Loucy (cell line): ENCODE data around the gene PLK2.

Experiments
- H2AFZ ChIP-seq: fragments of 200-600 bp; sonication (generic); 2 replicates; pipeline ENCODE4 v1.6.0; 2016; ENCODE audit warnings: antibody characterized with exemption, mild to moderate bottlenecking, low read length, moderate library complexity
- H3F3A ChIP-seq: fragments of 200-600 bp; 2 replicates; pipeline ENCODE4 v1.6.0; 2016; ENCODE audit warnings: antibody characterized with exemption, low read depth, mild to moderate bottlenecking
- H3K27me3 ChIP-seq: fragments of 200-600 bp; sonication (generic); 2 replicates; pipeline ENCODE4 v1.6.1; 2014; ENCODE audit warnings: low read length, mild to moderate bottlenecking; ENCODE audit not compliant: insufficient read depth, poor library complexity, severe bottlenecking
- H3K36me3 ChIP-seq: fragments of 200-600 bp; sonication (generic); 2 replicates; pipeline ENCODE4 v1.6.1; 2016; ENCODE audit warnings: low read length; ENCODE audit not compliant: insufficient read depth
- H3K4me1 ChIP-seq: fragments of 200-600 bp; sonication (generic); 2 replicates; pipeline ENCODE4 v1.5.1; 2014; ENCODE audit warnings: low read length, mild to moderate bottlenecking; ENCODE audit not compliant: insufficient read depth, poor library complexity, severe bottlenecking
- H3K4me2 ChIP-seq: fragments of 200-600 bp; sonication (generic); 2 replicates; pipeline ENCODE4 v1.6.0; 2014; ENCODE audit warnings: antibody characterized with exemption, low read length, low read depth, mild to moderate bottlenecking; ENCODE audit not compliant: poor library complexity, severe bottlenecking
- H3K4me3 ChIP-seq: fragments of 200-600 bp; sonication (generic); 2 replicates; pipeline ENCODE4 v1.5.1; 2014; ENCODE audit warnings: low read length, mild to moderate bottlenecking, mixed read lengths; ENCODE audit not compliant: poor library complexity, severe bottlenecking
- H3K79me2 ChIP-seq: fragments of 200-600 bp; sonication (generic); 2 replicates; pipeline ENCODE4 v1.6.1; 2014; ENCODE audit warnings: low read length; ENCODE audit not compliant: insufficient read depth
- H3K9ac ChIP-seq: fragments of 200-600 bp; sonication (generic); 2 replicates; pipeline ENCODE4 v1.6.0; 2014; ENCODE audit warnings: mild to moderate bottlenecking, low read depth, low read length, moderate library complexity; ENCODE audit not compliant: poor library complexity, severe bottlenecking
- H3K9me2 ChIP-seq: fragments of 200-600 bp; sonication (generic); replicated peaks from 2 replicates; pipeline ENCODE4 v1.6.1; 2016; ENCODE audit warnings: low read depth, low read length, mixed read lengths
- H3K9me3 ChIP-seq: fragments of 200-600 bp; sonication (generic); 2 replicates; pipeline ENCODE4 v1.6.1; 2014; ENCODE audit warnings: mild to moderate bottlenecking, antibody characterized with exemption, low read length, low read depth; ENCODE audit not compliant: insufficient read depth
- H4K20me1 ChIP-seq: fragments of 200-600 bp; sonication (generic); 2 replicates; pipeline ENCODE4 v1.6.0; 2014; ENCODE audit warnings: antibody characterized with exemption, low read length, mild to moderate bottlenecking; ENCODE audit not compliant: insufficient read depth, poor library complexity, severe bottlenecking
- CTCF ChIP-seq: fragments of 200-600 bp; sonication (generic); conservative IDR thresholded peaks from 2 replicates; pipeline ENCODE4 v1.5.1; 2014; ENCODE audit warnings: mild to moderate bottlenecking, antibody characterized with exemption, low read length
- EZH2phosphoT487 ChIP-seq: fragments of 200-600 bp; IDR thresholded peaks from 2 replicates; pipeline ENCODE4 v1.6.1; 2018; ENCODE audit warnings: antibody characterized with exemption, mild to moderate bottlenecking, moderate library complexity, borderline replicate concordance

PLK2 gene

GRCh38 chr5:58498340-58498942 lies 38.6 kb upstream of the PLK2 start:
- H3K36me3 ChIP-seq = no peaks in the 10 kb centered on the region
- no peaks in the 10 kb centered on the region for H3K79me2 ChIP-seq
- no peaks in the 10 kb centered on the region for H3K9me3 ChIP-seq
- no peaks in the 10 kb centered on the region for H3F3A ChIP-seq
- peaks cover 17% of the 10 kb centered on the region for H3K4me1 ChIP-seq
- H3K9me2 ChIP-seq = no peaks in the 10 kb centered on the region
- H4K20me1 ChIP-seq = no peaks in the 10 kb centered on the region
- no peak overlapping the region for H2AFZ ChIP-seq
- no peaks in the 10 kb centered on the region for H3K27me3 ChIP-seq
- H3K4me3 ChIP-seq = no peak overlapping the region
- TF ChIP-seq CTCF = peak; percentile 75
- TF ChIP-seq EZH2phosphoT487 = no peak
- no peak overlapping the region for H3K9ac ChIP-seq
- no peak overlapping the region for H3K4me2 ChIP-seq

GRCh38 chr5:58497921-58498320 lies 38.0 kb upstream of the PLK2 start:
- no peaks in the 10 kb centered on the region for H4K20me1 ChIP-seq
- no peaks in the 10 kb centered on the region for H3F3A ChIP-seq
- H3K9ac ChIP-seq = no peak overlapping the region
- H3K4me1 ChIP-seq = peaks cover 17% of the 10 kb centered on the region
- no peak overlapping the region for H3K4me3 ChIP-seq
- H3K27me3 ChIP-seq = no peaks in the 10 kb centered on the region
- no peak overlapping the region for H3K4me2 ChIP-seq
- TF ChIP-seq EZH2phosphoT487 = no peak
- no peak for TF ChIP-seq CTCF
- H3K79me2 ChIP-seq = no peaks in the 10 kb centered on the region
- no peak overlapping the region for H2AFZ ChIP-seq
- no peaks in the 10 kb centered on the region for H3K9me2 ChIP-seq
- H3K9me3 ChIP-seq = no peaks in the 10 kb centered on the region
- H3K36me3 ChIP-seq = no peaks in the 10 kb centered on the region

- no peak overlapping the region for H3K9ac ChIP-seq
- no peaks in the 10 kb centered on the region for H3K36me3 ChIP-seq
- no peaks in the 10 kb centered on the region for H4K20me1 ChIP-seq
- no peak for TF ChIP-seq CTCF
- TF ChIP-seq EZH2phosphoT487 = no peak
- peaks cover 17% of the 10 kb centered on the region for H3K4me1 ChIP-seq
- no peaks in the 10 kb centered on the region for H3F3A ChIP-seq
- H2AFZ ChIP-seq = no peak overlapping the region
- no peak overlapping the region for H3K4me3 ChIP-seq
- H3K27me3 ChIP-seq = no peaks in the 10 kb centered on the region
- no peaks in the 10 kb centered on the region for H3K9me2 ChIP-seq
- H3K9me3 ChIP-seq = no peaks in the 10 kb centered on the region
- no peaks in the 10 kb centered on the region for H3K79me2 ChIP-seq
- no peak overlapping the region for H3K4me2 ChIP-seq
These were observed 37.5 kb upstream of the PLK2 start for GRCh38 chr5:58497386-58497785.
